Panc1 (cell line): ENCODE measurements around the gene CFAP52. TPM values are rescaled to one million over a fixed set of nuclear protein-coding genes. Genes with fewer than 3 reads are reported as not detected.

Experiments
- ATAC-seq: fragments of 200-7000 bp; cut with Tn5 transposase; 2 replicates; pipeline ENCODE4 v1.9.1; 2020; ENCODE audit warnings: mild to moderate bottlenecking, moderate library complexity
- BruUV-seq: library from RNA; stranded (reverse); fragments of 400-500 nt; replicated peaks from 2 replicates; lab custom pipeline; 2021; lab: Mats Ljungman, UMichigan
- CTCF ChIA-PET: fragments of 300-600 bp; sonication (Branson Sonifier 250); formaldehyde crosslinking; loops from one replicate; lab custom pipeline; 2022; ENCODE audit warnings: antibody characterized with exemption; lab: Charles Lee
- POLR2A ChIA-PET: fragments of 300-600 bp; sonication (Branson Sonifier 250); formaldehyde crosslinking; loops from one replicate; lab custom pipeline; 2022; ENCODE audit warnings: antibody characterized with exemption; lab: Charles Lee
- DNase-seq: peaks from one replicate; pipeline ENCODE4 v3.0.0-alpha.2; 2010; ENCODE audit warnings: low read depth, low spot score
- H3K27ac ChIP-seq: 2 replicates; pipeline ENCODE4 v1.5.1; 2011; ENCODE audit warnings: mild to moderate bottlenecking, low read length, inconsistent platforms
- H3K27me3 ChIP-seq: fragments of 200-500 bp; sonication (Bioruptor generic); 2 replicates; pipeline ENCODE4 v1.6.0; 2014; ENCODE audit warnings: low read length, inconsistent platforms; ENCODE audit not compliant: control insufficient read depth, insufficient read depth
- H3K36me3 ChIP-seq: fragments of 200-500 bp; sonication (Bioruptor generic); 2 replicates; pipeline ENCODE4 v1.5.1; 2014; ENCODE audit warnings: inconsistent platforms, mild to moderate bottlenecking, low read length, moderate library complexity; ENCODE audit not compliant: control insufficient read depth, insufficient read depth
- H3K4me1 ChIP-seq: 2 replicates; pipeline ENCODE4 v1.5.1; 2011; ENCODE audit warnings: inconsistent platforms, mild to moderate bottlenecking, low read length, moderate library complexity; ENCODE audit not compliant: control insufficient read depth, insufficient read depth
- H3K4me3 ChIP-seq, 2 experiments: 2 replicates each; pipeline ENCODE4 v1.5.1; 2011 to 2012; ENCODE audit warnings: low read depth in 2 of 2, low read length in 2 of 2, mild to moderate bottlenecking in 2 of 2, inconsistent platforms in 1 of 2, moderate library complexity in 1 of 2
- H3K9me3 ChIP-seq: fragments of 200-500 bp; sonication (Bioruptor generic); 2 replicates; pipeline ENCODE4 v1.5.1; 2014; ENCODE audit warnings: low read depth, mild to moderate bottlenecking, inconsistent platforms, low read length, moderate library complexity; ENCODE audit not compliant: control insufficient read depth, insufficient read depth
- CTCF ChIP-seq: fragments of 450-650 bp; IDR thresholded peaks from 2 replicates; pipeline ENCODE4 v1.5.1; 2017; ENCODE audit warnings: mild to moderate bottlenecking
- POLR2AphosphoS5 ChIP-seq: IDR thresholded peaks from 2 replicates; pipeline ENCODE4 v1.6.1; 2012; ENCODE audit warnings: mild to moderate bottlenecking, low read depth, low read length, moderate library complexity
- REST ChIP-seq, 2 experiments: IDR thresholded peaks; 2 replicates each; pipeline ENCODE4 v1.6.1; 2011 to 2012; ENCODE audit warnings: low read depth in 2 of 2, control low read depth in 1 of 2, low read length in 1 of 2, mild to moderate bottlenecking in 1 of 2, moderate library complexity in 1 of 2; ENCODE audit not compliant: insufficient read depth in 1 of 2
- SIN3A ChIP-seq: IDR thresholded peaks from 2 replicates; pipeline ENCODE4 v1.6.1; 2012; ENCODE audit warnings: low read depth, mild to moderate bottlenecking, low read length, moderate library complexity, borderline replicate concordance; ENCODE audit not compliant: insufficient read depth
- TCF7L2 ChIP-seq: IDR thresholded peaks from 2 replicates; pipeline ENCODE4 v1.6.1; 2011; ENCODE audit warnings: mild to moderate bottlenecking, low read depth, low read length, inconsistent platforms
- in situ Hi-C: cut with HindIII; loops from 2 replicates; pipeline ENCODE4 v1.10.0; 2016; ENCODE audit warnings: low sequenced_read_pairs, low pct_unique_long_range_greater_than_20kb
- intact Hi-C: fragments of 100-400 bp; cut with micrococcal nuclease; formaldehyde crosslinking; loops from one replicate; pipeline ENCODE4 v1.10.0; 2022; ENCODE audit not compliant: unreplicated experiment
- total RNA-seq: library from RNA; stranded (reverse); gene quantifications from one replicate; pipeline ENCODE4 v1.2.1, GENCODE V29; 2021; ENCODE audit not compliant: unreplicated experiment

CFAP52 gene
- total RNA-seq, 1 experiment from 2014 or later = not detected

- ATAC-seq = no peak
- Histone ChIP-seq H3K27ac (no peak overlapping the region), H3K4me1 (no peaks in the 10 kb centered on the region), H3K4me3 (no peak overlapping the region), H3K9me3 (no peaks in the 10 kb centered on the region), H3K36me3 (no peaks in the 10 kb centered on the region), H3K27me3 (peaks cover 2% of the 10 kb centered on the region)
- CTCF ChIA-PET = no interaction called here
- no peak for TF ChIP-seq TCF7L2
- TF ChIP-seq REST (IDR thresholded peaks at IDR 0.05; ENCODE audit: insufficient read depth in 1 of 2, low read depth in 2 of 2, low read length in 1 of 2) = no peak
- no peak for TF ChIP-seq SIN3A
- TF ChIP-seq CTCF = no peak
- TF ChIP-seq POLR2AphosphoS5 = no peak
- BruUV-seq = no TSS peak
- DNase-seq = no peak
- intact Hi-C loops (no loop called here), in situ Hi-C loops (no loop called here)
- POLR2A ChIA-PET = no interaction called here
These were observed 35.1 kb downstream of the CFAP52 start for GRCh38 chr17:9611557-9611956.

- no peak for TF ChIP-seq CTCF
- TF ChIP-seq TCF7L2 = no peak
- no peak for TF ChIP-seq REST (IDR thresholded peaks at IDR 0.05; ENCODE audit: insufficient read depth in 1 of 2, low read depth in 2 of 2, low read length in 1 of 2)
- no peak for TF ChIP-seq POLR2AphosphoS5
- no peak for TF ChIP-seq SIN3A
- DNase-seq = no peak
These were observed 35.6 kb downstream of the CFAP52 start for GRCh38 chr17:9612006-9612405.

More at GRCh38 chr17:9612006-9612405, 35.6 kb downstream of the CFAP52 start:
- Histone ChIP-seq H3K4me1 (no peaks in the 10 kb centered on the region), H3K9me3 (no peaks in the 10 kb centered on the region), H3K36me3 (no peaks in the 10 kb centered on the region), H3K27ac (no peak overlapping the region), H3K4me3 (no peak overlapping the region), H3K27me3 (peaks cover 2% of the 10 kb centered on the region)
- no TSS peak for BruUV-seq
- no peak for ATAC-seq
- ChIA-PET CTCF (no interaction called here), POLR2A (no interaction called here)
- intact Hi-C loops = no loop called here
- in situ Hi-C loops = no loop called here
